Measurements from ENCODE around the gene RAPGEF4.

RAPGEF4 gene

DNA sequence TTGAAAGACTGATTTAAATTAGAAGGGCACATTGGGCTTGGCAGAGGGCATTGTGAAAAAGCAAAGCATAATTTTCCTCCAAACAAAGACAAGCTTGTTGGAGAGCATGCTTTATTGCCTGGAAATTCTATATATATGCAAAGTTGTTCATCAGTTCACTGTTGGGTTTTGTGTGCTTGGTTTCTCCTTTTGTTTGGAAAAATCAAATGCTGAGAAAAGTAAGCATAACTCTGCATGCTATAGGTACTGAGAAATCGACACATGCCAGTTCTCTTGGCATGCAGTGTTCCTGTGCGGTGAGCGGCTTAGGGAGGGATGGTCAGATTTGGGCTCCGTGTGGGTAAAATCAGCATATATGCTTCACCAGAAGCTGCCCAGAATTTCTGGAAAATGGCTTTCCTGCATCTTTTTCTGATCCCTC lies 161.0 kb downstream of the RAPGEF4 start:
- H3K4me3 ChIP-seq (ENCODE audit: low read length): no peak overlapping the region
- no peak for TF ChIP-seq CTCF (conservative IDR thresholded peaks at IDR 0.05; ENCODE audit: low read length)
- no peak for DNase-seq (ENCODE audit: low read depth)

DNA sequence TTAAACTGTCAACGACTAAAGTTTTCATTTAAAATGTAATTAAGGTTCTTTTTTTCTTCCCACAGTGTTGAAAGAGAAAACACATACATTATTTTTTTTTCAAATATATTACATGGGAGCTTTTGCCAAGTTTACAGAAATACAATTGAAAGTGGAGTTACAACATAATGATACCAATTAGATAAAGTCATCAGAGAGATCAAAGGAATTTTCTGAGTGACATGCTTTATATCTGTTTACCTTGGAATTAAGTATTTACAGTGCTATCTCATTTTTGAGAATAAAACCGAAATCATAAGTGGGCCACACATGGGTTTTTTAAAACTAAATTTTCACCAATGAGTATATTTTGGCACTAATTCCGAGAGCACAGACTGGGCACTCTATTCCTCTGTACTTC lies 165.2 kb downstream of the RAPGEF4 start:
- no peak for DNase-seq (ENCODE audit: low read depth)
- TF ChIP-seq CTCF (conservative IDR thresholded peaks at IDR 0.05; ENCODE audit: low read length): no peak

GRCh38 chr2:172901913-172902312 lies 166.3 kb downstream of the RAPGEF4 start:
- no peak for DNase-seq (ENCODE audit: low read depth)
- H3K4me3 ChIP-seq (ENCODE audit: low read length): no peak overlapping the region
- TF ChIP-seq CTCF (conservative IDR thresholded peaks at IDR 0.05; ENCODE audit: low read length): no peak

More for the DNA sequence above, 165.2 kb downstream of the RAPGEF4 start:
- H3K4me3 ChIP-seq (ENCODE audit: low read length): no peak overlapping the region

- DNase-seq (ENCODE audit: low read depth): no peak
- no peak for TF ChIP-seq CTCF (conservative IDR thresholded peaks at IDR 0.05; ENCODE audit: low read length)
- no peak overlapping the region for H3K4me3 ChIP-seq (ENCODE audit: low read length)
Measured at GRCh38 chr2:172904236-172904635, 168.6 kb downstream of the RAPGEF4 start.

GRCh38 chr2:172905937-172906811 lies 170.5 kb downstream of the RAPGEF4 start:
- no peak for TF ChIP-seq CTCF (conservative IDR thresholded peaks at IDR 0.05; ENCODE audit: low read length)

DNA sequence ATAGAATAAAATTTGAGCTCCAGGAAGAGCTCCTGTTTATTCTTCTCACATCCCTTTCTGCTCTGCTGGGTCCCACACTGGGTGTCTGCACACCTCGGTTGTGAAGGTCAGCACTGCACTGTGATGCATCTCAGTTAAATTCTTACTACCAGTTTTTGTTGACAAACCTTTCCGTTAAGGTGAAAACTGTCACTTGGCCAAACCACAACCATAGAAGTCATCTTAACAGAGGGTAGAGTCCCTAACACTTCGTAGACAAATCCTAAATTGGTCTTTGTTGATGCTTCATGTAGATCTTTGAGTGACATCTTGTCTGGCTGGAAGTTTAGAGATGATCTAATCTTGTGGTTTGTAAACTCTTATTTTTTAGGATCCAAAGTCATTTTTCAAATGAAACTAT lies 172.6 kb downstream of the RAPGEF4 start:
- no peak for TF ChIP-seq CTCF (conservative IDR thresholded peaks at IDR 0.05; ENCODE audit: low read length)
- H3K4me3 ChIP-seq (ENCODE audit: low read length): no peak overlapping the region
- no peak for DNase-seq (ENCODE audit: low read depth)

More at GRCh38 chr2:172905937-172906811, 170.5 kb downstream of the RAPGEF4 start:
- H3K4me3 ChIP-seq (ENCODE audit: low read length): no peak overlapping the region
- DNase-seq (ENCODE audit: low read depth): no peak

GRCh38 chr2:172909454-172909853 lies 173.8 kb downstream of the RAPGEF4 start:
- no peak for DNase-seq (ENCODE audit: low read depth)
- H3K4me3 ChIP-seq (ENCODE audit: low read length): no peak overlapping the region
- TF ChIP-seq CTCF (conservative IDR thresholded peaks at IDR 0.05; ENCODE audit: low read length): no peak
